Measurements from ENCODE around the gene AXDND1.

The AXDND1 gene

GRCh38 chr1:179586107-179586823 lies 220.5 kb downstream of the AXDND1 start:
- DNase-seq: peak; percentile 80

GRCh38 chr1:179587336-179587735 lies 221.6 kb downstream of the AXDND1 start:
- no peak for DNase-seq

GRCh38 chr1:179588425-179589024 lies 222.8 kb downstream of the AXDND1 start:
- DNase-seq: no peak

- DNase-seq: no peak
Observed at GRCh38 chr1:179589509-179589908, 223.7 kb downstream of the AXDND1 start.

- no peak for DNase-seq
Observed at GRCh38 chr1:179590671-179591070, 224.9 kb downstream of the AXDND1 start.

- DNase-seq: no peak
Observed at GRCh38 chr1:179591253-179591591, 225.5 kb downstream of the AXDND1 start.

GRCh38 chr1:179591592-179592580 lies 226.1 kb downstream of the AXDND1 start, which contains the start of gene TDRD5:
TSS of gene TDRD5 (plus strand) at chr1:179591832. CDS start at chr1:179592616, 784 bp downstream.
- no peak for DNase-seq

GRCh38 chr1:179598631-179599030 lies 232.9 kb downstream of the AXDND1 start:
- no peak for DNase-seq

- no peak for DNase-seq
Observed at GRCh38 chr1:179599623-179600249, 234.0 kb downstream of the AXDND1 start.

- no peak for DNase-seq
Observed at GRCh38 chr1:179601093-179601492, 235.3 kb downstream of the AXDND1 start.
